GM12892 (cell line): ENCODE data around the gene PDLIM1.
A peak's percentile ranks its signal among the peaks of the same experiment; 100 is the strongest.

Experiments
- DNase-seq: peaks from one replicate; pipeline ENCODE4 v3.0.0; 2011; ENCODE audit not compliant: insufficient read length
- FAIRE-seq: peaks from 2 replicates; lab custom pipeline; 2011; peaks lifted over from hg19 to GRCh38; lab: Jason Lieb, UNC
- POLR2A ChIP-seq: IDR thresholded peaks from 2 replicates; pipeline ENCODE4 v1.6.1; 2011; ENCODE audit warnings: low read depth, low read length, control low read depth
- POLR2AphosphoS5 ChIP-seq: IDR thresholded peaks from 2 replicates; pipeline ENCODE4 v1.6.1; 2011; ENCODE audit warnings: low read depth, low read length, control low read depth
- TAF1 ChIP-seq: IDR thresholded peaks from 2 replicates; pipeline ENCODE4 v1.6.1; 2011; ENCODE audit warnings: low read depth, mild to moderate bottlenecking, control low read depth, low read length, borderline replicate concordance

Gene PDLIM1

GRCh38 chr10:95329296-95329695 lies 38.5 kb upstream of the PDLIM1 start:
- no peak for TF ChIP-seq POLR2A
- TF ChIP-seq TAF1, result no peak
- TF ChIP-seq POLR2AphosphoS5, result no peak
- FAIRE-seq (no peak), DNase-seq (no peak)

DNA sequence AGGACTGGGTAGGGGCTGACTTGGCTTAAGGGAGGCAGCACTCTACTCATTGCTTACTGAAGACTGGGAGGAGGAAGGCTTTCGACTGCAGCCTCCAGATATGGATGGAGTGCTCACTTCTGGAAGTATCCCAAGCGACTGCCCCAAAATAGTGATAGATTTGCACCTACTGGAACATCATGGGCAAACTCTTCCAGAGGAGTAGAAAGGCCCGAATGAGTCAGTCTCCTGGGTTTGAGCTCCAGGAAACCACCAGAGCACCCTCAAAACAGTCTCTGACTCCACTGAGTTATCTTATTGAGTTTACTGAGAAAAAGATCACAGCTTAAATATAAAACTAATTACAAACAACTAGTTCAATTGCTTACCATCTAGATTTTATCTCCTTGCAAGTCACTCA lies 37.2 kb upstream of the PDLIM1 start:
- no peak for FAIRE-seq
- no peak for DNase-seq
- TF ChIP-seq POLR2AphosphoS5 (no peak), POLR2A (no peak), TAF1 (no peak)

GRCh38 chr10:95327367-95327766 lies 36.6 kb upstream of the PDLIM1 start:
- TF ChIP-seq POLR2A (no peak), TAF1 (no peak), POLR2AphosphoS5 (no peak)
- FAIRE-seq (no peak), DNase-seq (no peak)

DNA sequence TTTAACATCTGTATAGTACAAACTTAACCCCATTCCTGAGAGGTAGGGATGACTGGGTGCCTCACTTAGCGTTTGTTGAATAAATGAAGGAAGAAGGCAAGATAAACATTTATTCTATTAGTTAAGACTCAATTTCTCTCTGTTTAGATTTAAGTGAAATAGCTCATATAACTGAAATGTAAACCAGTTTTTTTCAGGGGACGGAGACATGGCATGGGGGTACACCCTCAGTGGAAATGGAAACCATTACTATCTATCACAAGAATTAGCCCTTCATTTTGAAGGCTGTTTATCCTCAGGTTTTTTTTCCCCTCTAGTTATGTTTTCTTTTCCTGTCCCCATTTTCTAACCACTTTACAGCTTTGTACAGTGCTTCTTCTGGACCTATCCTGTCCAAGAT lies 35.6 kb upstream of the PDLIM1 start:
- no peak for DNase-seq
- TF ChIP-seq POLR2A (no peak), POLR2AphosphoS5 (no peak), TAF1 (no peak)
- FAIRE-seq, result no peak

DNA sequence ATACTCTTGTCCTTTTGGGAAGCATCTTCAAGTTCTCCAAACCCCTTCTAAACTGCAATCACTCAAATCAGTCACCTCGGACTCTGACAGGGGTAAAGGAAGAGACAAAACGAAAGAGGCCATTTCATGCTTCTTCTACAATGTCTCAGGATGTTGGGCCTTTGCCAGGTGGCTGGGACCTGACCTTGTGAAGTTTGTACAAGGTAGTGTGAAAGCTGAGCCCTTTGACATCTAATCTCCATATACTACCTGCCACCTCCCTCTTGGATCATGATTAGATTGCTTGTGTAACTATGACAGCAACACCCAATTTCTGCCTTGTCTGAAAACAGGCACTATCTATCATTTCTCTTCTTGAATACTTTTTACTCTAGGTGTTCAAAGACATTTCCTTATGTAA lies 35.1 kb upstream of the PDLIM1 start:
- no peak for FAIRE-seq
- no peak for DNase-seq
- TF ChIP-seq POLR2A (no peak), TAF1 (no peak), POLR2AphosphoS5 (no peak)

DNA sequence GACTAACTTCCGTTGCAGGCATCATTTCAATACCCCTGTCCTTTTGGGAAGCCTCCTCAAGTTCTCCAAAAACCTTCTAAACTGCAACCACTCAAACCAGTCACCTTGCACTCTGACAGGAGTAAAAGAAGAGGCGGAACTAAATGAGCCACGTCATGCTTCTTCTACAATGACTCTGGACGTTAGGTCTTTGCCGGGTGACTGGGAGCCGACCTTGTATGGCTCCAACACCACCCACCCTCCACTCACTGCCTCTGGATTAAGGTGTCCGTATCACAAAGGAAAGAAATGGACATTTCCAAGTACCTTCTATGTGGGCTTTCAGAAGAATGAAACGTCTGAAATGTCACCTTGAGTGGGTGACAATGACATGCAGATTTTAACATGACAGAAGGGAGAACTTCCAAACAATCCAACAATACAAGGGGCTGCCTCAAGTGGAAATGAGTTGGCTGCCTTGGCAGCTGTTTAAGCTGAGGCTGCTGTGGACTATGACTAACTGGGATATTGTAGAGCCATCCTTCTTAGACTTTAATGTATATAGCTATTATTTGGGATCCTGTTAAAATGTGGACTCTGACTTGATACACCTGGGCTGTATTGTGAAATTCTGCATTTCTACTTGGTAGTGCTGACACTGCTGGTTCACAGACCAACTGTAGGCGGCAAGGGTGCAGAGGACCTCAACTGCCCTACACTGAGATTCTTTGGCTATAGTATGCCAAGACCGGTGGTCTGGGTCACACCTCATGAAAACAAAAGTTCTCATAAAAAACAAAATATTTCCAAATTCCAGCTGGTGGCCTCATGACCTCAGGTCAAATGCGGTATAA lies 33.8 kb upstream of the PDLIM1 start:
- DNase-seq (no peak), FAIRE-seq (peak; percentile 9)
- TF ChIP-seq POLR2AphosphoS5, result no peak
- no peak for TF ChIP-seq TAF1
- TF ChIP-seq POLR2A, result no peak

DNA sequence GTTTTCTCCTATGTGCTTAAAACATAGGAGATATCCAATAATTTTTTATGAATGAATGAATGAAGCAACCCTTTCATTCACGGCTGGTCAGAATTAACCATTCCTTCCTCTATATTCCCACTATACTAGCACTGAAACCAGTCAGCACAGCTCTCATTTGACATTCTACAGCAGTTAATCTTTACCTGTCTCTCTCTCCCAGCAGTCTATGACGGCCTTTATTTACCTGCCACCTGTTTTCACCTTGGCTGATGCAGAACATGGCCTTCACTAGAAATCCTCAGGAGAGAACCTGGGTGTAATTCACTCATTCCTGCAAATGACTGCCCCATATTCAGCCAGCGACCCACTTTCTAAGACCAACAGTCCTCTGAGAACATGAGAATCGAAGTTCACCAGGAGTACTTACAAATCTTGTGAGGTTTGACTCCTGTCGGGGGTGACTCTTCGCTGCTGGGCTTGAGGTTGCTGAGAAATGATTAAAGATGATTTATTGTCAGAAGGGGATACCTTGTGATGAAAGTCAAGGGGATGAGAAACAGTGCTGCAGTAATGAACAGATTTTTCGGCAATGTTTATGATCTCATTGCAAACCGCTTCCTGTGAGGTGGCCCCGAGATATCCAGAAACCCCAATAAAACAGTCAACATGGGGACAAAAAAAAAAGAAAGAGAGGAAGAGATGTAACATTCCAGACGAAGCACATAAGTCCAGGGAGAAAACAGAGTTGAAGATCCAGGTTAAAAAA lies 30.9 kb upstream of the PDLIM1 start:
- DNase-seq (no peak), FAIRE-seq (peak; percentile 38)
- TF ChIP-seq POLR2AphosphoS5 (no peak), TAF1 (no peak), POLR2A (no peak)

DNA sequence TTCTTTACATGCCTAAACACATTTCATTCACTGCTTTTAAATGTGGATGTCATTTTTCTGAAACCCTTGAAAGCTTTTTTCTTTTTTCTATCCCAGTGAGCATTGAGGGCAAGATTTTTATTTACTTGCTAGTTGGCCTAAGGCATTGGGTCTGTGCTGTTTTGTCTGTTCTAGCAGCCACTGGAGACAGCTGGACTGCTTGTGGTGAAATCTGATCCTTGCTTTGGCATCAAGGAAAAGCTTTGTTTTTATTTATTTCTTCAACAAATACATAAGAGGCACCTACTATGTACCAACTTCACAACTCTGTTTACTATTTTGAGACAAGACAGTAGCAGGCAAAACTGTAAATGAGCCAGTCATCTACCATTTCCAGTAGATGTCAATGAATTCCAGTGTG lies 28.4 kb upstream of the PDLIM1 start:
- TF ChIP-seq TAF1 (no peak), POLR2A (no peak), POLR2AphosphoS5 (no peak)
- DNase-seq (no peak), FAIRE-seq (no peak)

- TF ChIP-seq POLR2A (no peak), POLR2AphosphoS5 (no peak), TAF1 (no peak)
- DNase-seq (no peak), FAIRE-seq (no peak)
These were observed 24.7 kb upstream of the PDLIM1 start for GRCh38 chr10:95315509-95315908.

DNA sequence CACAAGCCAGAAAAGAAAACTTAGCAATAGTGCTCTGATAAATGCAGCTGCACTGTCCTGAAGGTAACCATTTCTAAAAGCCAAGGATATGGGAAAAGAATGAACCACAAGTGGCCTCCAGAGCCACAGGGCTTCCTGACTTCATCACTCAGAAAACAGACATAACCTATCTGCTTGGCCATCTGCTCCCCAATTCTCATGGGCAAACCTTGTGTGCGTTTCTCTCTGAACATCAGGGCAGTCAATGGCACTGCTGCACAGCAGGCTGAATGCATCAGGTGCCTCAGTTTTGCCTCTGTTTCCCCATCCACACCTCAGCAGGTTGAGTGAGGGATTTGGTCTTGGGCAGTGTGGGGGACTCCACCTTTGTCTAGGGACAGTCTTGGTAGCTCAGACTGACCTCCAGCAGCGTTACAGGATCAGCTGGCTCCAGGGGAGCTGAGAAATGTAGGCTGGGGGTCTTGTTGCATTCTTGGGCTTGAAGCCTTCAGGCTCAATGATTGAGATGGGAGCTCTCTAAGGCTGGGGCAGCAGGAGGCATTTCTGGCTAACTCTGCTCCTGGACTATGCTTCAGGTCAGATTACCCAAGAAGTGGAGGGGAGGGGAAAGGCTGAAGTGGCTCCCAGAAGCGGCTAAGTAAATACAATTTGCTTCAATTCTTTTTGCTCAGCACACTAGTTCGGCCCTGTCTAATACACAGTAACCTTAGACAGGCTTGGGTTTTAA lies 23.6 kb upstream of the PDLIM1 start:
- FAIRE-seq, result no peak
- no peak for DNase-seq
- TF ChIP-seq POLR2AphosphoS5, result no peak
- no peak for TF ChIP-seq POLR2A
- no peak for TF ChIP-seq TAF1

GRCh38 chr10:95312986-95313495 lies 22.2 kb upstream of the PDLIM1 start:
- TF ChIP-seq TAF1 (no peak), POLR2AphosphoS5 (no peak), POLR2A (no peak)
- DNase-seq (no peak), FAIRE-seq (no peak)
